ENCODE data around the gene ZDHHC14. TPM values are rescaled to one million over a fixed set of nuclear protein-coding genes. Genes with fewer than 3 reads are reported as not detected.

Gene ZDHHC14
- total and polyA plus RNA-seq, 2 of the 8 experiments (the other 6 are each of a cell fraction or from before 2014, with no cell fraction given) = 2.9 to 5.3 TPM

DNA sequence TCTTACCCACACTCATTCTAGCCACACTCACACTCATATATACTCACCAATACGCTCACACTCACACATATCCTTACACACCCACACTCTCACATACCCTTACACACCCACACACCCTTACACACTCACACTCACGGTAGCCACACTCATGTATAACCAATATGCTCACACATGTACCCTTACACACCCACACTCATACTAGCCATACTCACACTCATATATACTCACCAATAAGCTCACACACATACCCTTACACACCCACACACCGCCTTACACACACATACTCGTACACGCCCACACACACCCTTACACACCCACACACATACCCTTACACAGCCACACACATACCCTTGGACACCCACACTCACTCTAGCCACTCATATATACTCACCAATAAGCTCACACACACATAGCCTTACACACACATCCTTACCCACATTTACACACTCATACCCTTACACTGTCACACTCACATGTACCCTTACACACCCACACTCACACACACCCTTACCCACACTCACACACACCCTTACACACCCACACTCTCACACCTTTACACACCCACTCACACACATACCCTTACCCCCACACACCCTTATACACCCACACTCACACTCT, 249.6 kb downstream of the ZDHHC14 start (continued):
- TF ChIP-seq CHD7 (IDR thresholded peaks at IDR 0.05; ENCODE audit: insufficient replicate concordance, low read length) (no peak), BCL11A (IDR thresholded peaks at IDR 0.05; ENCODE audit: low read depth in 2 of 2, low read length in 2 of 2) (no peak)
